Measurements from ENCODE around the gene CCDC102A. TPM values are rescaled to one million over a fixed set of nuclear protein-coding genes. Genes with fewer than 3 reads are reported as not detected.
A peak's percentile ranks its signal among the peaks of the same experiment; 100 is the strongest.

CCDC102A gene
- total RNA-seq, 1 donor from 2014 or later, result 15.5 TPM

DNA sequence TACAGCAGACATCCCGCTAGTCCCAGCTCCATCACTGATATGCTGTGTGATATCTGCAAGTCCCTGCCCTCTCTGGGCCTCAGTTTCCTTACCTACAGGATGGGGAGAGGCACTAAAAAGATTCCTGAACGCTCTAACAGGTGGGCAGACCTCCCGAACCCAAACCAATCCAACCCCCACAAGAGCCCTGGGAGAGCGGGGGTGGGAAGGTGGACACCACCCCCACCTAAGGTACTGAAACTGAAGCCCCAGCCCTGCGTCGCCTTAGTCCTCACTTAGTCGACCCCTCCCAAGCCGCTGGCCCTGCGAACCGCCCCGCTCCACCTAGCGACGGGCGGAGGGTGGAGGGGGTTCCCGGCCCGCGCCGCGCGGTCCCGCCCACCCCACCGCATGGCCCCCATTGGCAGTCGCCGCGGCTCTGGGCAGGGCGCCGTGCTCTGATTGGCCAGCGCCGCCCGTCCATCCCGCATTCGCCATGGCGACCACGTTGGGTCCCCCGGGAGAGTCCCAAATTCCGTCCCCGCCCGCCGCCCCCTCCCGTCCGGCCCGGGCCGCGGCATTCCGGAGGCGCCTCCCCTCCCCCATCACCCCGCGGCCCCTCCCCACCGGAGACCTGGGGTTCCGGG, 578 bp downstream of the CCDC102A start:
- ChIA-PET CTCF (interaction anchor here (0.6 to 1.0 kb wide), 2 partner anchors 16 to 200 kb away, joined by 3 read pairs; partner anchors contain the start of gene KATNB1), POLR2A (interaction anchor here (2.4 to 3.6 kb wide), 5 partner anchors 10 to 89 kb away, joined by 11 to 26 read pairs (median 19); partner anchors contain the start of genes CIAPIN1 and COQ9)
- Mint-ChIP-seq H3K9me3 (no peaks in the 10 kb centered on the region), H3K4me1 (peaks cover 83% of the 10 kb centered on the region), H3K27me3 (no peaks in the 10 kb centered on the region), H3K36me3 (ENCODE audit: low read depth) (peaks cover 1% of the 10 kb centered on the region), H3K4me3 (peak overlapping the region; percentile 85), H3K27ac (peak overlapping the region; percentile 89)
- intact Hi-C loops (cut with micrococcal nuclease), result loop anchor here (1.0 to 10.0 kb wide), 11 partner anchors 9 to 1113 kb away; partner anchors contain the start of genes DOK4, HERPUD1, KATNB1 and MT2A
- TF ChIP-seq, protein P1, sequence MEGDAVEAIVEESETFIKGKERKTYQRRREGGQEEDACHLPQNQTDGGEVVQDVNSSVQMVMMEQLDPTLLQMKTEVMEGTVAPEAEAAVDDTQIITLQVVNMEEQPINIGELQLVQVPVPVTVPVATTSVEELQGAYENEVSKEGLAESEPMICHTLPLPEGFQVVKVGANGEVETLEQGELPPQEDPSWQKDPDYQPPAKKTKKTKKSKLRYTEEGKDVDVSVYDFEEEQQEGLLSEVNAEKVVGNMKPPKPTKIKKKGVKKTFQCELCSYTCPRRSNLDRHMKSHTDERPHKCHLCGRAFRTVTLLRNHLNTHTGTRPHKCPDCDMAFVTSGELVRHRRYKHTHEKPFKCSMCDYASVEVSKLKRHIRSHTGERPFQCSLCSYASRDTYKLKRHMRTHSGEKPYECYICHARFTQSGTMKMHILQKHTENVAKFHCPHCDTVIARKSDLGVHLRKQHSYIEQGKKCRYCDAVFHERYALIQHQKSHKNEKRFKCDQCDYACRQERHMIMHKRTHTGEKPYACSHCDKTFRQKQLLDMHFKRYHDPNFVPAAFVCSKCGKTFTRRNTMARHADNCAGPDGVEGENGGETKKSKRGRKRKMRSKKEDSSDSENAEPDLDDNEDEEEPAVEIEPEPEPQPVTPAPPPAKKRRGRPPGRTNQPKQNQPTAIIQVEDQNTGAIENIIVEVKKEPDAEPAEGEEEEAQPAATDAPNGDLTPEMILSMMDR (IDR thresholded peaks at IDR 0.05), result no peak
- peak; percentile 70 for ATAC-seq (ENCODE audit: low read depth)
- DNase-seq, result peak; percentile 87

DNA sequence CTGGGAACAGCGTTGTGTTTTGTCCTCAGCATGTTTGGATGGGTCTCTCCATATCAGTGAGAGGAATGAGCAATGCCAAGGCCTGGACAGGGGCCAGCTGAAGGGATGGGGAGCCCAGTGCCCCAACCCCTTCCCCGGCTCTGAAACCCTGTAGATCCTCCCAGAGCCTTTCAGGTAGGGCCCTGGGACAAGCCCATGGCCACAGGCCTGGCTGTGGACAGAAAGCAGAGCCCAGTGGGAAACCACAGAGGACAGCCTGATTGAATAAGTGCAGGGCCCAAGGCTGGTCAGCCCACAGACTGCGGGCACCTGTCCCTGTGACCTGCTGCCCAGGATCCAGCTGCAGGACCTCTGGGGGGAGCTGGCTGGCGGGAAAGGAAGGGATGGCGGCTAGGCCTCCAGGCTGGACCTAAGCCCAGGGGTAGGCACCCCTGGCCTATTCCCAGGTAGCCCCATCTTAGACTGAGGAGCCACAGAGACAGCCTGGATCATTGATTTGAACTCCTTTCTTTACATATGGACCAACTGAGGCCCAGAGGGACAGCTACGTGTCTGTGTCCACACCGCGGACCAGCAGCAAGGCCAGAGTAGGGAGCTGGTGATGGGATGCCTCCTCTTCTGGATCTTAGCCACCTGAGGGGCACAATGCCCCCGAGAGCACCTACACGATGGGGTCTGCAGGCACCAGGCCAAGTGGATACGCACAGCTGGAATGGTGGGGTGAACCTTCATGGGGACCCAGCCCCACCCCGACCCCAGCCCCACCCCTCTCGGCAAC, 1.3 kb downstream of the CCDC102A start:
- ChIA-PET CTCF (interaction anchor here (1.0 kb wide), 1 partner anchor 15 kb away, joined by 3 read pairs; no protein-coding TSS in a partner anchor), POLR2A (interaction anchor here (3.4 to 3.6 kb wide), 2 partner anchors 11 to 16 kb away, joined by 22 to 26 read pairs; no protein-coding TSS in a partner anchor)

DNA sequence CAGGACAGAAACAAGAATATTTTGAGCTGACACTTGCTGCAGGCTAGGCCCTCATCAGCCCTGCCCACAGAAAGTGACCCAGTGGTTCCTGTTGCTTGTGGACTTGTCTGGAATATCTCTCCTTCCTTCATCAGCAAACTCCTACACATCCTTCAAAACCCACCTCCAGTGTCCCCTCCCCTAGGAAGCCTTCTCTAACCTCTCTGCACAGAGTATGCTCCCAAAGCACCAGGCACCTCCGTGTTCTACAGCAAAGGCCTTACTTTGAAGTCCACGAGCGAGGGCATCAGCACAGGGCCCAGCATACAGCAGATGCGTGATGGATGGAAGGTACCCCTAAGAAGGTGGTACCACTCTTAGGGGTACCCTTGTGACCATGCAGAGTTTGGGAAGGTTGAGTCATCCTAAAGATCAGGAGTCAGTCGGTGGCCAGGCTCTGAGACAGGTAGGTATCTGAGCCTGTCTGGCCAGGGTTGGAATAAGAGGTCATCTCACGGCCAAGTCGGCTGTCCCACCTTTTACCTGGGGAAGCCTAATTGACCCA, 2.0 kb downstream of the CCDC102A start:
- Mint-ChIP-seq H3K4me1 (peaks cover 84% of the 10 kb centered on the region), H3K27me3 (no peaks in the 10 kb centered on the region), H3K4me3 (peak overlapping the region; percentile 61), H3K27ac (peak overlapping the region; percentile 79), H3K36me3 (ENCODE audit: low read depth) (peaks cover 6% of the 10 kb centered on the region), H3K9me3 (no peaks in the 10 kb centered on the region)
- ChIA-PET POLR2A (interaction anchor here (1.1 to 3.4 kb wide), 2 partner anchors 12 kb away, joined by 8 to 26 read pairs; no protein-coding TSS in a partner anchor), CTCF (interaction anchor here (1.0 to 1.1 kb wide), 2 partner anchors 8 to 15 kb away, joined by 3 read pairs; partner anchors contain the start of gene ADGRG5)
- intact Hi-C loops (cut with micrococcal nuclease), result loop anchor here (10.0 kb wide), 2 partner anchors 490 to 930 kb away; partner anchors contain the start of gene MT2A
- TF ChIP-seq, protein P1 (IDR thresholded peaks at IDR 0.05), result no peak
- ATAC-seq (ENCODE audit: low read depth) (no peak), DNase-seq (no peak)

More for the DNA sequence above, 1.3 kb downstream of the CCDC102A start:
- Mint-ChIP-seq H3K36me3 (ENCODE audit: low read depth) (peaks cover 1% of the 10 kb centered on the region), H3K4me1 (peaks cover 83% of the 10 kb centered on the region), H3K9me3 (no peaks in the 10 kb centered on the region), H3K4me3 (peak overlapping the region; percentile 85), H3K27me3 (no peaks in the 10 kb centered on the region), H3K27ac (peak overlapping the region; percentile 89)
- no peak for DNase-seq
- no peak for ATAC-seq (ENCODE audit: low read depth)
- TF ChIP-seq, protein P1 (IDR thresholded peaks at IDR 0.05), result no peak
- intact Hi-C loops (cut with micrococcal nuclease), result loop anchor here (5.0 to 10.0 kb wide), 4 partner anchors 348 to 930 kb away; partner anchors contain the start of genes HERPUD1, MT2A, PSME3IP1 and RSPRY1

DNA sequence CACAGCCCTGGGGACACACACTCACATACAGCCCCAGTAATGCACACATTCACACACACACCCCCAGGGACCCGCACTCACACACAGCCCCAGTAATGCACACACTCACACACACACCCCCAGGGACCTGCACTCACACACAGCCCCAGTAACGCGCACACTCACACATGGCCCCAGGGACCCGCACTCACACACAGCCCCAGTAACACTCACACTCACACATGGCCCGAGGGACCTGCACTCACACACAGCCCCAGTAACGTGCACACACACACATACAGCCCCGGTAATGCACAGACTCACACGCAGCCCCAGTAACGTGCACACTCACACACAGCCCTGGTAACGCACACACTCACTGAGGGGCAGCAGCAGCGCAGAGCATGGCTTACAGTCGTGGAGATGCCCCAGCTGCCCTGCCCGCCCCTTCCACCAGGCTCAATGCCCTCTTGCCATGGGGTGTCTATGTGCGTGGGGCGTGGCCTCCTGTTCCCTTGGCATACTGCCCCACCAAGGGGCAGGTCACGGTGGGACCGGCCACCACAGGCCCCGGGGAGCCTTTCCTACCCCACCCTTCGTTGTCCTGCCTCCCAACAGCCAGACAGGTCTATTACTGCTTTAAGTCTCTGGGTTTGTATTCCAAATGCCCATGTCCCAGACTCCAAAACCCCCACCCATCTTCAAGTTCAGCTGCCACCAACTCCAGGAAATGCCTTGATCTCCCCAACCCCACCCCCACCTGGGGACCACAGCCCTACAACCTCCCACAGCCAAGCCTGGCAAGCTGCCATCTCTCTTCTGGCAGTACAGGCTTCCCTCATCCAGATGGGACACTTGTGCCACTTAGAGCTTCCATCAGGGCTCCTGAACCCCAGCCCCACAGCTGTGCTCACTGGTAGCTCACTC, 2.7 kb downstream of the CCDC102A start:
- no peaks in the 10 kb centered on the region for H3K9me3 Mint-ChIP-seq
- no peaks in the 10 kb centered on the region for H3K27me3 Mint-ChIP-seq
- TF ChIP-seq, protein P1 (IDR thresholded peaks at IDR 0.05), result no peak
- H3K27ac Mint-ChIP-seq, result peak overlapping the region; percentile 79
- H3K4me3 Mint-ChIP-seq, result peak overlapping the region; percentile 61
- intact Hi-C loops (cut with micrococcal nuclease), result loop anchor here (10.0 kb wide), 2 partner anchors 489 to 929 kb away; partner anchors contain the start of gene MT2A
- peaks cover 7% of the 10 kb centered on the region for H3K36me3 Mint-ChIP-seq (ENCODE audit: low read depth)
- POLR2A ChIA-PET, result interaction anchor here (1.1 to 2.2 kb wide), 3 partner anchors 9 to 11 kb away, joined by 8 to 11 read pairs (median 9); partner anchors contain the start of gene ADGRG5
- DNase-seq (peak; percentile 20), ATAC-seq (ENCODE audit: low read depth) (no peak)
- H3K4me1 Mint-ChIP-seq, result peaks cover 80% of the 10 kb centered on the region
- CTCF ChIA-PET, result interaction anchor here (1.0 to 1.1 kb wide), 2 partner anchors 9 to 14 kb away, joined by 3 read pairs; partner anchors contain the start of gene ADGRG5
